Measurements from ENCODE around the gene TMEM106A.
"Not testable (repeated sequence)": the region's sequence is repeated elsewhere in the genome, so short reads cannot be mapped to it uniquely, and the experiment has no call there.

- TF ChIP-seq CTCF (IDR thresholded peaks at IDR 0.05; ENCODE audit: low read depth, low read length); POLR2A (IDR thresholded peaks at IDR 0.05; ENCODE audit: extremely low read depth, insufficient read length): not testable (repeated sequence)
These were observed 22.2 kb downstream of the TMEM106A start, which contains the start of gene RNU2-1 for GRCh38 chr17:43233877-43234276.
